Endothelial cell of umbilical vein (primary cell): Measurements from ENCODE around the gene ATP5PB. TPM values are rescaled to one million over a fixed set of nuclear protein-coding genes. Genes with fewer than 3 reads are reported as not detected.

ENCODE experiments used
- BruUV-seq: library from RNA; stranded (reverse); fragments of 400-500 nt; replicated peaks from 2 replicates; lab custom pipeline; 2021; lab: Mats Ljungman, UMichigan
- CTCF ChIA-PET: fragments of 300-600, 350-600 bp; sonication (Branson Sonifier 250); formaldehyde crosslinking; loops from one replicate; lab custom pipeline; 2021; ENCODE audit warnings: antibody characterized with exemption, inconsistent platforms; lab: Charles Lee
- POLR2A ChIA-PET: fragments of 300-600, 350-600 bp; sonication (Branson Sonifier 250); formaldehyde crosslinking; loops from one replicate; lab custom pipeline; 2021; ENCODE audit warnings: antibody characterized with exemption, inconsistent platforms; lab: Charles Lee
- DNase-seq: peaks from one replicate; pipeline ENCODE4 v3.0.0-alpha.2; 2011; ENCODE audit warnings: low read depth, low spot score
- FAIRE-seq: peaks from 2 replicates; lab custom pipeline; 2011; peaks lifted over from hg19 to GRCh38; lab: Jason Lieb, UNC
- H2AFZ ChIP-seq: 2 replicates; pipeline ENCODE4 v1.6.0; 2012; ENCODE audit warnings: low read depth, low read length, control low read depth, inconsistent platforms
- H3K27ac ChIP-seq: 2 replicates; pipeline ENCODE4 v1.5.1; 2011; ENCODE audit warnings: low read depth, mild to moderate bottlenecking, control low read depth, low read length, moderate library complexity; ENCODE audit not compliant: insufficient read depth
- H3K27me3 ChIP-seq, 2 experiments: 2 replicates each; pipeline versions ENCODE4 v1.6.0 to v1.6.1; 2011; ENCODE audit warnings: low read length in 2 of 2, mixed read lengths in 1 of 2; ENCODE audit not compliant: control insufficient read depth in 2 of 2, insufficient read depth in 2 of 2
- H3K36me3 ChIP-seq, 2 experiments: 2 replicates in 1 of 2; 3 replicates in 1 of 2; pipeline ENCODE4 v1.5.1; 2011; ENCODE audit warnings: low read length in 2 of 2, mild to moderate bottlenecking in 1 of 2, moderate library complexity in 1 of 2; ENCODE audit not compliant: control insufficient read depth in 2 of 2, insufficient read depth in 2 of 2; ENCODE audit errors: extremely low read depth in 1 of 2
- H3K4me1 ChIP-seq: 3 replicates; pipeline ENCODE4 v1.5.1; 2011; ENCODE audit warnings: mild to moderate bottlenecking, low read length; ENCODE audit not compliant: control insufficient read depth, insufficient read depth; ENCODE audit errors: extremely low read depth
- H3K4me2 ChIP-seq: 2 replicates; pipeline ENCODE4 v1.6.1; 2011; ENCODE audit warnings: low read length, control low read depth, mixed read lengths; ENCODE audit not compliant: insufficient read depth
- H3K4me3 ChIP-seq, 3 experiments: fragments of 200-600 bp in 1 of 3; sonication (generic), shearing (Covaris generic) in 1 of 3; replicated peaks in 1 of 3; 2 replicates each; pipeline ENCODE4 v1.5.1; 2011 to 2016; ENCODE audit warnings: control low read depth in 3 of 3, low read length in 3 of 3, mild to moderate bottlenecking in 2 of 3, inconsistent platforms in 1 of 3, low read depth in 1 of 3, moderate library complexity in 1 of 3; ENCODE audit not compliant: insufficient read depth in 1 of 3
- H3K79me2 ChIP-seq: 2 replicates; pipeline ENCODE4 v1.6.0; 2012; ENCODE audit warnings: low read length, inconsistent platforms; ENCODE audit not compliant: control insufficient read depth, insufficient read depth
- H3K9ac ChIP-seq: replicated peaks from 2 replicates; pipeline ENCODE3; 2011; ENCODE audit warnings: low read length, control low read depth; ENCODE audit not compliant: insufficient read depth; ENCODE audit errors: extremely low read depth
- H3K9me1 ChIP-seq: replicated peaks from 3 replicates; pipeline ENCODE4 v1.6.0; 2011; ENCODE audit warnings: mild to moderate bottlenecking, low read length; ENCODE audit not compliant: control insufficient read depth, insufficient read depth; ENCODE audit errors: extremely low read depth
- H3K9me3 ChIP-seq: replicated peaks from 2 replicates; pipeline ENCODE4 v1.5.1; 2012; ENCODE audit warnings: low read length, inconsistent platforms; ENCODE audit not compliant: control insufficient read depth, insufficient read depth
- H4K20me1 ChIP-seq: replicated peaks from 2 replicates; pipeline ENCODE3; 2011; ENCODE audit warnings: mild to moderate bottlenecking, low read length; ENCODE audit not compliant: control insufficient read depth, insufficient read depth; ENCODE audit errors: extremely low read depth
- EZH2 ChIP-seq: IDR thresholded peaks from 2 replicates; pipeline ENCODE4 v1.6.1; 2012; ENCODE audit warnings: borderline replicate concordance, low read depth, mild to moderate bottlenecking, moderate library complexity, low read length, inconsistent platforms; ENCODE audit not compliant: severe bottlenecking
- FOS ChIP-seq: IDR thresholded peaks from 2 replicates; pipeline ENCODE4 v1.6.1; 2011; ENCODE audit warnings: mild to moderate bottlenecking, low read length, moderate library complexity, borderline replicate concordance; ENCODE audit not compliant: insufficient read depth
- GATA2 ChIP-seq: IDR thresholded peaks from 2 replicates; pipeline ENCODE4 v1.7.0; 2011; ENCODE audit warnings: low read depth, mild to moderate bottlenecking, moderate library complexity, mixed read lengths, low read length; ENCODE audit not compliant: insufficient read length, insufficient read depth
- JUN ChIP-seq: IDR thresholded peaks from 2 replicates; pipeline ENCODE4 v1.6.1; 2011; ENCODE audit warnings: borderline replicate concordance, low read depth; ENCODE audit not compliant: insufficient read length, insufficient read depth
- MYC ChIP-seq: IDR thresholded peaks from one replicate; pipeline ENCODE4 v1.6.1; 2011; ENCODE audit warnings: mild to moderate bottlenecking, low read depth, low read length
- POLR2A ChIP-seq: IDR thresholded peaks from 2 replicates; pipeline ENCODE4 v1.6.1; 2012; ENCODE audit warnings: low read depth, mild to moderate bottlenecking, control low read depth, low read length
- POLR2AphosphoS5 ChIP-seq: IDR thresholded peaks from 2 replicates; pipeline ENCODE4 v1.6.1; 2012; ENCODE audit warnings: low read depth, mild to moderate bottlenecking, control low read depth, low read length, moderate library complexity; ENCODE audit not compliant: insufficient read depth
- dilution Hi-C: fragments of 300-500 bp; cut with MboI; formaldehyde crosslinking; loops from one replicate; pipeline ENCODE4 v1.15.0; 2019; ENCODE audit warnings: low sequenced_read_pairs; ENCODE audit not compliant: extremely low pct_ligation_motif_present
- intact Hi-C: fragments of 100-400 bp; cut with micrococcal nuclease; formaldehyde crosslinking; loops from one replicate; pipeline ENCODE4 v1.10.0; 2022
- polyA plus RNA-seq, 4 experiments: library from polyadenylated mRNA; depleted of rRNA in 3 of 4; stranded (reverse) in 3 of 4; unstranded in 1 of 4; fragments of >200 nt; gene quantifications; 2 replicates each; pipeline versions ENCODE4 v1.2.1 to v1.2.3, GENCODE V29; 2011 to 2012; ENCODE audit warnings: missing spikeins in 1 of 4
- total RNA-seq: library from RNA; stranded (reverse); gene quantifications from 2 replicates; pipeline ENCODE4 v1.2.3, GENCODE V29; 2021
- TF ChIP-seq, protein P1 (sequence below): IDR thresholded peaks from 2 replicates; pipeline ENCODE4 v1.6.1; 2011; ENCODE audit not compliant: insufficient read depth, insufficient read length
- TF ChIP-seq, protein P2 (sequence below), 2 donors: IDR thresholded peaks; 1 replicate in 1 of 2; 2 replicates in 1 of 2; pipeline ENCODE4 v1.5.1; 2011; ENCODE audit warnings: low read length in 2 of 2, mild to moderate bottlenecking in 2 of 2, moderate library complexity in 2 of 2, control low read depth in 1 of 2, inconsistent platforms in 1 of 2, low read depth in 1 of 2; ENCODE audit not compliant: insufficient read depth in 1 of 2; ENCODE audit errors: extremely low read depth in 1 of 2

The ATP5PB gene
- total and polyA plus RNA-seq, 2 donors (not counting 3 experiments of a cell fraction or from before 2014, with no cell fraction given), result 231 to 244 TPM

DNA sequence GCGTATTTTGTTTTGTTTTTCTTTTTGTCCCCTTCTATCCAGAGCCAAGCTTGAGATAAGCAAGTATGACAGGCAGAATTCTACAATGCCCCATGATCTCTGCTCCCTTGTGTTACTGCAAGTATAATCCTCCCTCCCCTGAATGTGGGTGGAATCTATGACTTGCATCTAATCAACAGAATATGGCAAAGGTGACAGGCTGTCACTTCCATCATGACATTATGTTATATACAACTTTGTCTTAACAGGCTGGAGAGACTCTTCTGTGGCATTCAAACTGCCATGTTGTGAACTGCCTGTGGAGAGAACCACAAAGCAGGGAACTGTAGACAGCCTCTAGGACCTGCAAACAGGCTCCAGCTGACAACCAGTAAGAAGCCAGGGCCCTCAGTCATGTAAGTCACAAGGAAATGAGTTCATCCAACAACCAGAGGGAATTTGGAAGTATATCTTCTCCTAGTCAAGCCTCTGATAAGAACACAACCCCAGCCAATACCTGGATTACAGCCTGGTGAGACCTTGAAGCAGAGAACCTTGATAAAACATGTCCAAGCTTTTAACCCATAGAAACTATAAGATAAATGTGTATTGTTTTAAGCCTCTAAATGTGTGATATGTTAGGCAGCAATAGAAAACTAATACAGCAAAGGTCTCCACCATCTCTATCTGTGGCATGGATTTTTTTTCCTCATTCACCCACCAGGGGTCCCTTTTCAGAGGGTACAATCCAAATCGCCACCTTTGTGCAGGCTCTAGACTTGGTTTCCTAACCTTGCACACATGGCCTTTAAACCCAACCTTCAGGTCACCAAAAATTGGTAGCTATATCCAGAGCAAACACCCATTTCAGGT, 18.8 kb downstream of the ATP5PB start:
- intact Hi-C loops, result no loop called here
- FAIRE-seq (no peak), DNase-seq (no peak)
- Histone ChIP-seq H3K4me2 (no peak overlapping the region), H3K27me3 (no peaks in the 10 kb centered on the region), H3K4me3 (no peak overlapping the region), H3K79me2 (no peaks in the 10 kb centered on the region), H3K36me3 (no peaks in the 10 kb centered on the region), H4K20me1 (no peaks in the 10 kb centered on the region), H3K9me1 (no peaks in the 10 kb centered on the region), H3K9ac (no peak overlapping the region), H2AFZ (no peak overlapping the region), H3K27ac (no peak overlapping the region), H3K9me3 (no peaks in the 10 kb centered on the region), H3K4me1 (no peaks in the 10 kb centered on the region)
- ChIA-PET POLR2A (no interaction called here), CTCF (interaction anchor here (0.6 to 1.0 kb wide), 2 partner anchors 40 to 284 kb away, joined by 3 read pairs; no protein-coding TSS in a partner anchor)
- TF ChIP-seq EZH2 (no peak), POLR2AphosphoS5 (no peak), GATA2 (no peak), POLR2A (no peak), JUN (no peak), MYC (no peak), FOS (no peak)
- TF ChIP-seq, protein P1, sequence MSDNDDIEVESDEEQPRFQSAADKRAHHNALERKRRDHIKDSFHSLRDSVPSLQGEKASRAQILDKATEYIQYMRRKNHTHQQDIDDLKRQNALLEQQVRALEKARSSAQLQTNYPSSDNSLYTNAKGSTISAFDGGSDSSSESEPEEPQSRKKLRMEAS, result no peak
- TF ChIP-seq, protein P2, sequence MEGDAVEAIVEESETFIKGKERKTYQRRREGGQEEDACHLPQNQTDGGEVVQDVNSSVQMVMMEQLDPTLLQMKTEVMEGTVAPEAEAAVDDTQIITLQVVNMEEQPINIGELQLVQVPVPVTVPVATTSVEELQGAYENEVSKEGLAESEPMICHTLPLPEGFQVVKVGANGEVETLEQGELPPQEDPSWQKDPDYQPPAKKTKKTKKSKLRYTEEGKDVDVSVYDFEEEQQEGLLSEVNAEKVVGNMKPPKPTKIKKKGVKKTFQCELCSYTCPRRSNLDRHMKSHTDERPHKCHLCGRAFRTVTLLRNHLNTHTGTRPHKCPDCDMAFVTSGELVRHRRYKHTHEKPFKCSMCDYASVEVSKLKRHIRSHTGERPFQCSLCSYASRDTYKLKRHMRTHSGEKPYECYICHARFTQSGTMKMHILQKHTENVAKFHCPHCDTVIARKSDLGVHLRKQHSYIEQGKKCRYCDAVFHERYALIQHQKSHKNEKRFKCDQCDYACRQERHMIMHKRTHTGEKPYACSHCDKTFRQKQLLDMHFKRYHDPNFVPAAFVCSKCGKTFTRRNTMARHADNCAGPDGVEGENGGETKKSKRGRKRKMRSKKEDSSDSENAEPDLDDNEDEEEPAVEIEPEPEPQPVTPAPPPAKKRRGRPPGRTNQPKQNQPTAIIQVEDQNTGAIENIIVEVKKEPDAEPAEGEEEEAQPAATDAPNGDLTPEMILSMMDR (IDR thresholded peaks at IDR 0.05; ENCODE audit: extremely low read depth in 1 of 2, insufficient read depth in 1 of 2, low read depth in 1 of 2, low read length in 2 of 2), result no peak
- no TSS peak for BruUV-seq
- dilution Hi-C loops, result no loop called here
